GM18517 (cell line): Measurements from ENCODE around the gene ATP2B3.
A peak's percentile ranks its signal among the peaks of the same experiment; 100 is the strongest.

Experiments
- ATAC-seq: cut with Tn5 transposase; IDR thresholded peaks from one replicate; pipeline ENCODE4 v1.9.1; 2021; ENCODE audit warnings: mild to moderate bottlenecking, moderate library complexity; ENCODE audit not compliant: unreplicated experiment

Gene ATP2B3

GRCh38 chrX:153507484-153508178 is 9.8 kb upstream of the ATP2B3 start:
- ATAC-seq = peak; percentile 81

GRCh38 chrX:153509592-153509991 is 7.8 kb upstream of the ATP2B3 start:
- ATAC-seq = no peak

GRCh38 chrX:153510383-153510782 is 7.1 kb upstream of the ATP2B3 start:
- no peak for ATAC-seq

- no peak for ATAC-seq
Measured at GRCh38 chrX:153511784-153512500, 5.5 kb upstream of the ATP2B3 start.

GRCh38 chrX:153512501-153512893 is 4.9 kb upstream of the ATP2B3 start:
- ATAC-seq = no peak

GRCh38 chrX:153513265-153513664 is 4.2 kb upstream of the ATP2B3 start:
- no peak for ATAC-seq

GRCh38 chrX:153514259-153514658 is 3.2 kb upstream of the ATP2B3 start:
- no peak for ATAC-seq

- no peak for ATAC-seq
Measured at GRCh38 chrX:153515435-153515834, 2.0 kb upstream of the ATP2B3 start.

GRCh38 chrX:153516073-153516472 is 1.4 kb upstream of the ATP2B3 start:
- no peak for ATAC-seq

- ATAC-seq = no peak
Measured at GRCh38 chrX:153517946-153518834, 748 bp downstream of the ATP2B3 start.

GRCh38 chrX:153519569-153520286 is 2.3 kb downstream of the ATP2B3 start:
- no peak for ATAC-seq

- no peak for ATAC-seq
Measured at GRCh38 chrX:153520287-153520917, 3.0 kb downstream of the ATP2B3 start.

GRCh38 chrX:153521034-153521433 is 3.6 kb downstream of the ATP2B3 start:
- ATAC-seq = no peak

- ATAC-seq = no peak
Measured at GRCh38 chrX:153522259-153522658, 4.8 kb downstream of the ATP2B3 start.

- no peak for ATAC-seq
Measured at GRCh38 chrX:153523269-153523668, 5.8 kb downstream of the ATP2B3 start.

GRCh38 chrX:153524234-153524633 is 6.8 kb downstream of the ATP2B3 start:
- ATAC-seq = no peak

- ATAC-seq = no peak
Measured at GRCh38 chrX:153525451-153525850, 8.0 kb downstream of the ATP2B3 start.

- ATAC-seq = no peak
Measured at GRCh38 chrX:153526042-153526441, 8.6 kb downstream of the ATP2B3 start.

- ATAC-seq = no peak
Measured at GRCh38 chrX:153526801-153527200, 9.4 kb downstream of the ATP2B3 start.

- ATAC-seq = no peak
Measured at GRCh38 chrX:153527208-153527607, 9.8 kb downstream of the ATP2B3 start.
